NCI-H69 (cell line): Measurements from ENCODE around the gene RAB37.
A peak's percentile ranks its signal among the peaks of the same experiment; 100 is the strongest.

Experiments
- DNase-seq: peaks from one replicate; lab custom pipeline; 2025; lab: John Stamatoyannopoulos, UW

RAB37 gene

GRCh38 chr17:74736513-74737298 lies at the start of gene RAB37:
TSS of gene RAB37 (plus strand) at chr17:74737256. CDS start at chr17:74737273, 17 bp downstream.
- peak; percentile 56 for DNase-seq

GRCh38 chr17:74687886-74688285 lies 49.2 kb upstream of the RAB37 start:
- DNase-seq = no peak

DNA sequence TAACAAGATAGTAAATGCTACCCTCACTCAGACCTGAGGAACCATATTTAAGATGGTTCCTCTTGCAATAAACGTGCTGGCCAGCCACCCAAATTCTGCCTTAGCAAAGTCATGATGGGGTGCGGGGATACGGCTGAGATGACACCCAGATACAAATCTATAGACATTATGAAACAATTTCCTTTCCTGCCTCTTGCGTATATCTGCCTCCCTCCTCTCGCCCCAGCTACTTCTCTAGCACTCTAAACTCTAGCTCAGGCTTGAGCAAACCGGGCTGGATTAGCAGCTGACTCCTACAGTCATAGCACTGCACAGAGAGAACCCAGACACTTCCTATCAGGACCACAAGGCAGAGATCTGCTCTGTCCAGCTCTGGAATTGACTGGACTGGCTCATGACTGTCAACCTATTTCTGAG lies 46.6 kb upstream of the RAB37 start:
- DNase-seq = no peak

- no peak for DNase-seq
Observed at GRCh38 chr17:74691151-74691550, 45.9 kb upstream of the RAB37 start.

DNA sequence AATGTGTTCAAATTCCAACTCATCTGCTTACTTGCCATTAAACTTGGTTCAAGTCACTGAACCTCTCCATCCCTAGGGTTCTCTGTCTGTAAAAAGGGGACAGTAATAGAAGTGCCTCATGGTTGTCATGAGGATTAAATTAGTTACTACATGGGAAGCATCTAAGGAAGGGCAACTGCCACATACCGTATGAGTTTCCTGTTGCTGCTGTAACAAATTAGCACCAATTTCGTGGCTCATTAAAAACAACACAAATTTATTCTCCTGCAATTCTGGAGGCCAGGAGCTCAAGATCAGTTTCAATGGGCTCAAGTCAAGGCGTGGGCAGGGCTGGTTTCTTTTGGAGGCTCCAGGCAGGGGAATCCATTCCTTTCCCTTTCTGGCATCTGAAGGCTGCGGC lies 43.0 kb upstream of the RAB37 start:
- no peak for DNase-seq

- DNase-seq = no peak
Observed at GRCh38 chr17:74695629-74696028, 41.4 kb upstream of the RAB37 start.

GRCh38 chr17:74697515-74697914 lies 39.5 kb upstream of the RAB37 start:
- no peak for DNase-seq

DNA sequence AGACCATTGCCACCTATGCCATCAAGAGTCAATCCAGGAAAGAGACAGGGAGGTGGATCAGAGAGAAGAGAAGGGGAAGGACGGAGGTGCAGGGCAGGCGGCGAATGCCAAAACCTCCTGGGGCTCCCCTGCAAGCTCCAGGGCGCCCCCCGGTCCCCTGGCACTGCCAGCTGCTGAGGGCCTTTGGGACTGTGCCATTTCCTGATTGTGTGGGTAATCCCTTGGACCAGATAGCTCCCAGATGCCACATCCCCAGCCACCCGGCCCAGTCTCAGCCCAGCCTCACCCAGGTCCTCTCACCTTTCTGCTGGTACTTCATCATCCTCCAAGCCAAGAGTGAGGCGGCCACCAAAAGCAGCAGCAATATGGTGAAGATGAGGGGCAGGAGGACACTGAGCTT lies 39.0 kb upstream of the RAB37 start:
- no peak for DNase-seq

DNA sequence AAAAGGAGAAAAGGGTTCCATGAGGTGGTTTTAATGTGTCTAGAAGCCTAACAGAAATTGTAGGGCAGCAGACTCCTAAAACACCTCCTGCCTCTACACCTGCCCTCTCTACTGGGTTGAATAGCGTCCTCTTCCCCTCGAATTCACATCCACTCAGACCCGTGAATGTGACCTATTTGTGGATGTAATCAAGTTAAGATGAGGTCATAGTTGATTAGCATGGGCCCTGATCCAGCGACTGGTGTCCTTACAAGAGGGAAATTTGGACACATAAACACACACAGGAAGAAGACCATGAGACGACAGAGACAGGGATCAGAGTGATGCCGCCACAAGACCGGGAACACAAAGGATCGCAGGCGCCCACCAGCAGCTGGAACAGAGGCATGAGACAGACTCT lies 37.8 kb upstream of the RAB37 start:
- DNase-seq = no peak

- no peak for DNase-seq
Observed at GRCh38 chr17:74702116-74702871, 34.8 kb upstream of the RAB37 start.

DNA sequence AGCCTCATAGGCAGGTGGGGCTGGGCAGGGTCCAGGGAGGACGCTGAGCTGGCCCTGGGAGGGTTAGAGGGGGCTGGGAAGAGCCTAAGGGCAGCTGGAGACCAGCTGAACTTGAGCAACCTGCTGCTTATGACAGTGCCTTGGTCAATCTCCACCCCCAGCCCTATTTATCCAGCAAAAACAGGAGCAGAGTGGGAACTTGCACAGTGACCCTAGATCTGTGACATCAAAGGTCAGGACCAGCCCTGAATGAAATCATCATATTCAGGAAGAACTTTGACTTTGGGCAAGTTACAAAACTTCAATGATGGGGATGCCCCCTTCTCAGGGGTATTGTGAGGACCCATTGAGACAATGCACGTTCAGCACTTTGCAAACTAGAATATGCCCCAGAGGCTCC lies 33.7 kb upstream of the RAB37 start:
- no peak for DNase-seq

GRCh38 chr17:74704544-74704943 lies 32.5 kb upstream of the RAB37 start:
- DNase-seq = no peak

GRCh38 chr17:74711058-74711824 lies 25.8 kb upstream of the RAB37 start:
- DNase-seq = no peak

GRCh38 chr17:74712301-74712700 lies 24.8 kb upstream of the RAB37 start:
- DNase-seq = no peak

- no peak for DNase-seq
Observed at GRCh38 chr17:74712756-74713155, 24.3 kb upstream of the RAB37 start, which contains the start of gene CD300LF. TSS of gene CD300LF (minus strand) at chr17:74712923. CDS start at chr17:74712866, 57 bp downstream.

DNA sequence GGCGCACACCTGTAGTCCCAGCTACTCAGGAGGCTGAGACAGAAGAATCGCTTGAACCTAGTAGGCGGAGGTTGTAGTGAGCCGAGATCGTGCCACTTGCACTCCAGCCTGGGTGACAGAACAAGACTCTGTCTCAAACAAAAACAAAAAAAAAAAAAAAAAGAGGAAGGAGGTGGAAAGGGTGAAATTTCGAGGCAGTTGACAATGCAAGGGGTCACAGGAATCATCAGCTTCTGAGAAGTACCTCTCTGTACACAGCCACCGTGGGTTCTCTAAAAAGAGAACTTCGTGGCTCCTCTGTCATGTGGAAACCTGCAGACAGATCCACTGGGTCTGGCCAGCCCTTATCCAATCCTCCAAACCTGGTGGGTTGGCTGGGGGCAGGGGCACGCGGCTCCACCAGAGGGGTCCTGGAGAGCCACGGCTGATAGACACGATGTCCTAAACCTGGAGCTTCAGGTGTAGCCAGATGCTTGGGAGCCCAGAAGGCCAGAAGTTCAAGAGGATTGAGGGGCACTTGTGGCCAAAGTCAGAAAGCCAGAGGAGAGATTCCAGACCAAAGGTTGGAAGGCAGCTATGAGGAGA lies 23.8 kb upstream of the RAB37 start:
- DNase-seq = no peak

- DNase-seq = no peak
Observed at GRCh38 chr17:74715144-74715543, 21.9 kb upstream of the RAB37 start.

- DNase-seq = no peak
Observed at GRCh38 chr17:74720506-74720905, 16.6 kb upstream of the RAB37 start.

- DNase-seq = no peak
Observed at GRCh38 chr17:74722782-74723181, 14.3 kb upstream of the RAB37 start.

DNA sequence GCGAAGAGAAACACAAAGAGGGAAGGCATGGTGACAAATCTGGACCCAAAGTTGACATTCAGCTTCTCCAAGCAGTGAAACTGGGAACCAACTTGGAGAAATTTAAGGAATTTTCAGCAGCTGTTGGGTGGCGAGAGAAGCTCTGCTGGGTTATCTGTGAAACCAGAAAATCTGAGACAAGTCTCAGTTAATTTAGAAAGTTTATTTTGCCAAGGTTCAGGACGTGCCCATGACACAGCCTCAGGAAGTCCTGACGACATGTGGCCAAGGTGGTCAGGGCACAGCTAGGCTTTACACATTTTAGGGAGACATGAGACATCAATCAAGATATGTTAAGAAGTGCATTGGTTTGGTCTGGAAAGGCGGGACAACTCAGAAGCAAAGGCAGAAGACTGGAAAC lies 13.2 kb upstream of the RAB37 start:
- no peak for DNase-seq

DNA sequence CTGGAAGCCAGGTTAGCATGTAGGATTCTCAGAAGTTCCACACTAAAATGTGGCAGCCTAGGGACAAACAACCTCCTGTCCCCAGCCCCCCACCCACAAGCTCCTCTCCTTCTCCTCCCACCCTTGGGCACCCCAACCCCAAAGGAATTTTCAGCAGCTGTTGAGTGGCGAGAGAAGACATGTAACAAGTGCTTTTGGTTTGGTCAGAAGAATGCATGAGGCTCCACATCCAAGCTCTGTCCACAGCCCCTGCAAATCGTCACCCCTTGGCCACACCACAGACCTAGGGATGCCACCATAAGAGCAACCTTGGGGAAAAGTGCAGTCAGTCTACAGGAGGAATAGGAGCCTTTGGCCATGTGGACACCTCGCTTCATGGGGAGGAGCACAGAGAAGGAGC lies 11.9 kb upstream of the RAB37 start:
- no peak for DNase-seq

- no peak for DNase-seq
Observed at GRCh38 chr17:74728033-74728701, 8.9 kb upstream of the RAB37 start.
